Inferior parietal cortex (tissue), 1 donor: ENCODE data around the gene TRAF5.
"Not testable (repeated sequence)": the region's sequence is repeated elsewhere in the genome, so short reads cannot be mapped to it uniquely, and the experiment has no call there.

ENCODE experiments used
- DNase-seq: peaks from one replicate; pipeline ENCODE4 v3.0.0-alpha.2; 2016; ENCODE audit errors: extremely low spot score

Gene TRAF5

GRCh38 chr1:211377539-211378450 lies 51.2 kb downstream of the TRAF5 start:
- DNase-seq, result no peak

DNA sequence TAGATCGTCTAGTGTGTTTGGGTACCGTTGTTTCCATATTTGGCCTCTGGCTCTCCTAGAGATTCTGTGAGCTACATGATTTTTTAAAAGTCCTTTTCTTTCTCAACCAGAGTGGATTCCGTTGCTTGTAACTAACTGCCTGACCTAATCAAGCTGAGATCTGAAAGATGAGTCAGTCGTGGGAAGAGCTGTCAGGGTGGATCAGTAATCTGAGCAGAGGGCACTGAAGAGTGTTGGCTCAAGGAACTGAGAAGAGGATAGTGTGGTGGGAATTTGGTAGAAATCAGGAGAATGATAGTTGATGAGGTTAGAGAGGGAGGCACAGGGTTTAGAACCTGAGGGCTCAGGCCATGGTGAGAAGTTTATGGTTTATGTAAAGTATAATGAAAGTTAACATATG lies 52.2 kb downstream of the TRAF5 start:
- no peak for DNase-seq

DNA sequence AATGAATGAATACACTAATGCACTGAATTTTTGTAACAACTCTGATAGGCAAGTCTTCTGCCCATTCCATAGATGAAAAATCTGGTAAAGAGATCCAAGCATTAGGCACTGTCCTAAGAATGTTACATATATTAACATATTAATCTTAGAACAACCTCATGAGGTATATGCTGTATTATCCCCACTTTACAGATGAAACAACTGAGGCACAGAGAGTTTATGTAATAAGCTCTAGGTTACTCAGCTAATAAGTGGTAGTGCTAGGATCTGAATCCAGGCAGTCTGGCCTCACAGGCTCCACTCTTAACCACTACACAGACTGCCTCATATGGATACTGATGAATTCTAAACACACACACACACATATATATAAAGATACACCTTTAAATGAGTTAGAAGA lies 52.8 kb downstream of the TRAF5 start:
- DNase-seq, result no peak

DNA sequence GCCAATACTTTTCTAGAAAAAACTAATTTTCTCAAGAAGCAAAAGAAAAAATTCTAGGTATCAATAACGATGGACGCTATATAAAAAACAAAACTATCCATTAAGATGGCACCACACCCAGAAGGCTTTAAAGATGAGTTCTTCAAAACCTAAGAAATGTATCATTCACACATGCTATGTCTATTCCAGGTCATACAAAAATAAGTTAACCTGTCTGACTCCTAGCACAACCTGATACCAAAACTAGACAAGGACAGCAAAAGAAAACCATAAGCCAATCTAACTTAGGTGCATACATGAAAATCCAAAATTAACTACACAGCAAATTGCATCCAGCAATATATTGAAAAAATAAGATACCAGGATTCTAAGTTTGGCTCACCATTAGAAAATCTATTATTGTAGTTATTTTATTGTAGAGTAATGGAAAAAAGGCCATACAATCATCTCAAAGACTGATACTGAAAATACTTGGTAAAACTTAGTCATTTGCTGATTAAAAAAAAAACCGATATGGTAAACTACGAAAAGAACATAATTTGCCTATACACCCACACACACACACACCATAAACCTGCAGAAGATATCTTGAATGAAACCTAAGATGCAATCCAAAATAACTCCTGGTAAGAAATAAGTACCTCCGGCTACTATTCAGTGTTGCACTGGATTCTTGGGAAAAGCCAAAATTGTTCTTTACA lies 55.0 kb downstream of the TRAF5 start:
- DNase-seq, result no peak

- DNase-seq, result peak; percentile 27
These were observed 55.6 kb downstream of the TRAF5 start for GRCh38 chr1:211382182-211382713.

GRCh38 chr1:211382714-211383480 lies 56.3 kb downstream of the TRAF5 start:
- peak; percentile 96 for DNase-seq

DNA sequence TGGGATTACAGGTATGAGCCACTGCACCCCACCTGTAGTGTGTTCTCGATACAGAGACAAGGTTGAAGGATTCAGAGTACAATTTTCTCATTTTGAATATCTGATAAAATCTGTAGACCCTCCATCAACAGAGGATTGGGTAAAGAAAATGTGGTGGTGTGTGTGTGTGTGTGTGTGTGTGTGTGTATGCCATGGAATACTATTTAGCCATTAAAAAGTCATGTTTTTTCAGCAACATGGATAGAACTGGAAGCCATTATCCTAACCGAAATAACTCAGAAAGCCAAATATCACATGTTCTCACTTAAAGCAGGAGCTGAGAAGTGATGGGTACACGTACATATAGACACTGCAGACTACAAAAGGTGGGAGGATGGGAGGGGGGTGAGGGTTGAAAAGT lies 57.9 kb downstream of the TRAF5 start:
- DNase-seq, result no peak

GRCh38 chr1:211386921-211387320 lies 60.3 kb downstream of the TRAF5 start:
- no peak for DNase-seq

DNA sequence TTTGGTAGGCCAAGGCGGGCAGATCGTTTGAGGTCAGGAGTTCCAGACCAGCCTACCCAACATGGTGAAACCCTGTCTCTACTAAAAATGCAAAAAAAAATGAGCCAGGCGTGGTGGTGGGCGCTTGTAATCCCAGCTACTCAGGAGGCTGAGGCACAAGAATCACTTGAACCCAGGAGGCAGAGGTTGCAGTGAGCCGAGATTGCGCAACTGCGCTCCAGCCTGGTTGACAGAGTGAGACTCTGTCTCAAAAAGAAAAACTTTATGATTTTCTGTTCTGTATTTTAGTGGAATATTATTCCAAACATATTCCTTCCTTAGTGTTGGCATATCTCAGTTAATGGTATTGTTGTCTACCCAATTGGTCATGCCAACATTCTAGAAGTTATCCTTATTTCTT lies 64.2 kb downstream of the TRAF5 start:
- not testable (repeated sequence) for DNase-seq

DNA sequence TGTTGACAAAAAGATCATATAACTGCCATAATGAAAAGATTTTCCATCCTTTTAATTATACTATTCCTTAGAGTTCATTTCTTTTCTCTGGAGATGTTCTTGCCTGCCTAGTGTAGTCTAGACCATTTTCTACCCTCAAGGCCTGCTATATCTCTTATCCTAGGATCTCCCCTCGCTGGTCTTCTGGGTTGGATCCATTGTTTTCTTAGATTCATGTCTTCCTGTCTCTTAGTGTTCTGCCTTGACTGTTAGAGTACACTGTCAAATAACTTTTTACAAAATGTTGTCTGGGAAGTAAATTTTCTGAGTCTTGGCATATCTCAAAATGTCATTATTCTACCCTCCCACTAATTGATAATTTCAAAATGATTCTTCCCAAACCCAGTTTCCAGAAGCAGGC lies 66.6 kb downstream of the TRAF5 start:
- no peak for DNase-seq

- DNase-seq, result not testable (repeated sequence)
These were observed 71.8 kb downstream of the TRAF5 start for GRCh38 chr1:211398266-211398930.

DNA sequence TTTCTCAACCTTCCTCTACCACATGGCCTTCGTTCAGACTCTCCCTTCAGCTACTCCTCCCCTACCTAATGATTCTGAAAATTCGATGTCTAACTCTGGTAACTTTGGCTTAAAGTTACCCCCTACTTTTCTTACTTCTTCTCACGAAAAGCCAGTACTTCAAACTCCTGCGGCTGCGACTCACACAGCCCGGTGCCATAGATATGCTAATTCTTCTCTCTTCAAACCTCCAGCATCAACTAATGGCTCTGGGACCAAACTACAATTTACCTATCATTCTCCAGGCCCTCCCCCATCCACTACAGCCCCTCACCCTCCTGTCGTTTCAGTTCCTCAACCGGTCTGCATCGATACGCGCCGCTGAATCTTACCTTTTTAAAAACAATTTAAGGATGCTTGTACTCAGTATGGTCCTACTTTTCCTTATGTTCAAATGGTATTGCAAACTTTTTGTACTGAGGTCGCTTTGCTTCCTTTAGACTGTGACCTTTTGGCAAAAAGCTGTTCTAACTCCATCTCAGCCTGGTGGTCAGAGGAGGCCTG lies 73.3 kb downstream of the TRAF5 start:
- not testable (repeated sequence) for DNase-seq

DNA sequence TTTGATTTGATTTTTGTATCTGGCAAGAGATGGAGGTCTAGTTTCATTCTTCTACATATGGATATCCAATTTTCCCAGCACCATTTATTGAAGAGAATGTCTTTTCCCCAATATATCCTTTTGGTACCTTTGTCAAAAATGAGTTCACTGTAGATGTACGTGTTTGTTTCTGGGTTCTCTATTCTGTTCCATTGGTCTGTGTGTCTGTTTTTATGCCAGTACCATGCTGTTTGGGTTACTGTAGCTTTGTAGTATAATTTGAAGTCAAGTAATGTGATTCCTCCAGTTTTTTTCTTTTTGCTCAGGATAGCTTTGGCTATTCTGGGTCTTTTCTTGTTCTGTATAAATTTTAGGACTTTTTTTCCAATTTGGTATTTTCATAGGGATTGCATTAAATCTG lies 75.1 kb downstream of the TRAF5 start:
- not testable (repeated sequence) for DNase-seq

GRCh38 chr1:211406086-211406485 lies 79.5 kb downstream of the TRAF5 start:
- not testable (repeated sequence) for DNase-seq

GRCh38 chr1:211407749-211408148 lies 81.1 kb downstream of the TRAF5 start:
- not testable (repeated sequence) for DNase-seq

GRCh38 chr1:211411639-211412038 lies 85.0 kb downstream of the TRAF5 start:
- no peak for DNase-seq

- DNase-seq, result no peak
These were observed 89.1 kb downstream of the TRAF5 start for GRCh38 chr1:211415700-211416099.

DNA sequence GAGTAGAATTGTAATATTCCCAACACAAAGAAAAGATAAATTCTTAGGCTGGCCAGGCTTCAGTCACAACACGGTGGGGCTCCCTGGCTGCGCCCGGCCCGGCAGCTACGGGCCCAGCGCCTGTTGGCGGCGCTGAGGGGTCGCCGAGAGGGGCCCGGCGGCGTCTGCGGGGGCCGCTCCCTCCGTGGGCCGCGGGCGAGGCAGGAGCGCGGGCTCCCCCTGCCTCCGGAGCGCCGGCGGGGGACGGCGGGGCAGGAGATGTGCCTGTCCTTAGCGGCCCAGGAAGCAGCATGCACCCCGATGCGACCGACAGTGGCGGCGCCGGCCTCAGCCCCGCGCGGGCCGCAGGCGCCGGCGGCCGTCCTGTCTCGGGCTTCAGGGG lies 89.6 kb downstream of the TRAF5 start:
- not testable (repeated sequence) for DNase-seq

DNA sequence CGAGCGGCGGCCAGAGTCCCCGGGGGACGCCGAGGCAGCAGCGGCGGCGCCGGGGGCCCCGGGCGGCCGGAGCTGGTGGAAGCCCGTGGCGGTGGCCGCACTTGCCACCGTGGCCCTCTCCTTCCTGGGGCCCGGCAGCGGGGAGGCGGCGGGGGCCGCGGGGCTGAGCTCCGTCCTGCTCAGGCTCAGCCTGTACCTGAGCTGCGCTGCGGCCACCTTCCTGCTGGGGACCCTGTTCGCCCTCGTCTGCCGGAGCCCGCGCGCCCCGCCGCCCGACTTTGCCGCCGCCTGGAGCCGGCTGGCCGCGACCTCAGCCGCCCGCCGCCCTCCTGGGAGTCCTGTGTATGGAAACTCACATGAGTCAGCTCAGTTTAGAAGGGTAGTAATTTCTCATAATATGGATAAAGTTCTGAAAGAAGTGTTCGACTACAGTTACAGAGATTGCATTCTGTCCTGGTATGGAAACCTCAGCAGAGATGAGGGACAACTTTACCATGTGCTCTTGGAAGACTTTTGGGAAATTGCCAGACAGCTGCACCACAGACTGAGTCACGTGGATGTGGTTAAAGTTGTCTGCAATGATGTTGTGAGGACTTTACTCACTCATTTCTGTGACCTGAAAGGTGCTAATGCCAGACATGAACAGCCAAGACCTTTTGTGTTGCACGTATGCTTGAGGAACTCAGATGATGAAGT lies 90.1 kb downstream of the TRAF5 start:
- DNase-seq, result not testable (repeated sequence)

DNA sequence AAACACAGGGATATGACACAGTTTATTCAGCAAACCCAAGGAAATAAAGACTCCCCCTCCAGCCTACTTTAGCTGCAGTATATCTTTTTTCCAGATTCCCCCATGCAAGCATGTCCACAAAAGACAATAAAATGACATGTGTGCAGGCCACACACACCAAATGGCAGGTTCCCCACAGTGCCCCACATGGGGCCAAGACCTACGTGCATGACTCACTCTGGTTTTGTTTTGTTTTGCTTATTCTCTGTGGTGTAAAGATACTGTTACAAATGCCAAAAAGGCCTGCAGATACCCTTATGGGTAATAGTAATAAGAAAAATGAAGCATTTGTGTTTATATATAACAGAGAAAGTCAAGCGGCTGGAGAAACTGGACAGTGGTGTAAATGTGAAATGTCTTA lies 93.8 kb downstream of the TRAF5 start:
- no peak for DNase-seq
